Activated CD8-positive, alpha-beta T cell treated with anti-CD3 and anti-CD28 coated beads for 36 hours (primary cell): ENCODE measurements around the gene NBDY. TPM values are rescaled to one million over a fixed set of nuclear protein-coding genes. Genes with fewer than 3 reads are reported as not detected.

Experiments used
- ATAC-seq: fragments of 200-7000 bp; cut with Tn5 transposase; one replicate; pipeline ENCODE4 v1.10.0; 2021; ENCODE audit warnings: mild to moderate bottlenecking, moderate library complexity
- CTCF ChIA-PET: fragments of 350-600 bp; sonication (Branson Sonifier 250); formaldehyde crosslinking; loops from one replicate; lab custom pipeline; 2021; ENCODE audit warnings: antibody characterized with exemption; lab: Charles Lee
- POLR2A ChIA-PET: fragments of 350-600 bp; sonication (Branson Sonifier 250); formaldehyde crosslinking; loops from one replicate; lab custom pipeline; 2021; ENCODE audit warnings: antibody characterized with exemption; lab: Charles Lee
- DNase-seq: peaks from one replicate; pipeline ENCODE4 v3.0.0-alpha.2; 2020
- H3K27ac Mint-ChIP-seq: one replicate; pipeline ENCODE4 v1.8.0; 2021; ENCODE audit warnings: mild to moderate bottlenecking, mixed read lengths
- H3K27me3 Mint-ChIP-seq: one replicate; pipeline ENCODE4 v1.8.0; 2021; ENCODE audit warnings: mixed read lengths
- H3K36me3 Mint-ChIP-seq: one replicate; pipeline ENCODE4 v1.8.0; 2021; ENCODE audit warnings: low read depth, mixed read lengths
- H3K4me1 Mint-ChIP-seq: one replicate; pipeline ENCODE4 v1.8.0; 2021; ENCODE audit warnings: low read depth, mixed read lengths
- H3K4me3 Mint-ChIP-seq: one replicate; pipeline ENCODE4 v1.8.0; 2021; ENCODE audit warnings: mild to moderate bottlenecking, moderate library complexity, mixed read lengths
- H3K9me3 Mint-ChIP-seq: one replicate; pipeline ENCODE4 v1.8.0; 2021; ENCODE audit warnings: mixed read lengths
- intact Hi-C: fragments of 100-400 bp; cut with micrococcal nuclease; formaldehyde crosslinking; loops from one replicate; pipeline ENCODE4 v1.10.0; 2022
- total RNA-seq, 2 experiments: library from RNA; stranded (reverse); gene quantifications; one replicate each; pipeline ENCODE4 v1.2.3, GENCODE V29; 2021
- TF ChIP-seq, protein P1 (sequence below): fragments of 200-600 bp; IDR thresholded peaks from one replicate; pipeline ENCODE4 v1.8.0; 2022; ENCODE audit warnings: antibody characterized with exemption, mild to moderate bottlenecking

NBDY gene
- total RNA-seq, 2 experiments from 2014 or later, result 31.6 to 36.8 TPM

DNA sequence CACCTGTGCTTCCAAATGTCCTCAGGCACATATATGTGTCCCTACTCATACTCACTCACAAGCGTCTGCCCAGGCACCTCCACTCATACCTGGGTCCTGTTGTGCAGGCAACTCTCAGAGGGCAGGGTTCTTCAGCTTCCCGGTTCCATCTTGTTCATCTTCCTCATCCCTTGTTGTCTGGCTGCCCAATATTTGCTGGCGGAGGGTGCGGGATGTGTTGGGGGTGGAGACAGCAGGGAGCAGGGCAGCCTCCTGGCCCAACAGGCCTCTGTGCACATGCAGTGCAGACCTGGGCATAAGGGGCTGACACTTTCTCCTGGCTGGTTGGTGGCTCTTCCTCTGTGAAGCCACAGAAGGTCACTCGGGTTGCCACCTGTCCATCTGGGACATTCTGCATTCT is 32.1 kb downstream of the NBDY start:
- TF ChIP-seq, protein P1, sequence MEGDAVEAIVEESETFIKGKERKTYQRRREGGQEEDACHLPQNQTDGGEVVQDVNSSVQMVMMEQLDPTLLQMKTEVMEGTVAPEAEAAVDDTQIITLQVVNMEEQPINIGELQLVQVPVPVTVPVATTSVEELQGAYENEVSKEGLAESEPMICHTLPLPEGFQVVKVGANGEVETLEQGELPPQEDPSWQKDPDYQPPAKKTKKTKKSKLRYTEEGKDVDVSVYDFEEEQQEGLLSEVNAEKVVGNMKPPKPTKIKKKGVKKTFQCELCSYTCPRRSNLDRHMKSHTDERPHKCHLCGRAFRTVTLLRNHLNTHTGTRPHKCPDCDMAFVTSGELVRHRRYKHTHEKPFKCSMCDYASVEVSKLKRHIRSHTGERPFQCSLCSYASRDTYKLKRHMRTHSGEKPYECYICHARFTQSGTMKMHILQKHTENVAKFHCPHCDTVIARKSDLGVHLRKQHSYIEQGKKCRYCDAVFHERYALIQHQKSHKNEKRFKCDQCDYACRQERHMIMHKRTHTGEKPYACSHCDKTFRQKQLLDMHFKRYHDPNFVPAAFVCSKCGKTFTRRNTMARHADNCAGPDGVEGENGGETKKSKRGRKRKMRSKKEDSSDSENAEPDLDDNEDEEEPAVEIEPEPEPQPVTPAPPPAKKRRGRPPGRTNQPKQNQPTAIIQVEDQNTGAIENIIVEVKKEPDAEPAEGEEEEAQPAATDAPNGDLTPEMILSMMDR, result no peak
- intact Hi-C loops, result no loop called here
- Mint-ChIP-seq H3K36me3 (peaks cover 7% of the 10 kb centered on the region), H3K27me3 (no peaks in the 10 kb centered on the region), H3K9me3 (no peaks in the 10 kb centered on the region), H3K4me3 (no peak overlapping the region), H3K27ac (peak overlapping the region; percentile 94), H3K4me1 (peaks cover 59% of the 10 kb centered on the region)
- ATAC-seq (no peak), DNase-seq (no peak)
- ChIA-PET POLR2A (no interaction called here), CTCF (no interaction called here)

DNA sequence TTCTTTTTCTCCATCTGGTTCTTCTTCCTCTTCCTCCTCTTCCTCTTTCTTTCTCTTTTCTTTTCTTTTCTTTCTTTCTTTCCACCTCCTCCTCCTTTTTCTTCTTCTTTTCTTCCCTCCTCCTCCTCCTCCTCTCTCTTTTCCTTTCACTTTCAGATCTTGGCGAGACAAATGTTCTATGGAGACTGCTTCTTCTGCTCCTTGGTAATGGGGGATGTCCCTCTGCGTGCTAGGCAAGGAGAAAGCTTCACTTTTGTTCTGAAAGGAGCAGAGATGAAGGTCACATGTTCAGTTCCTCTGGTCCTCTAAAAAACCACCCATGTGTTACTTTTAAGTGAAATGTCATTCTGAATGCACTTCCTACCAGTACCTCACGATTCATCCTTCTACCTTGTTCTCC is 33.2 kb downstream of the NBDY start:
- intact Hi-C loops, result no loop called here
- Mint-ChIP-seq H3K4me1 (peaks cover 61% of the 10 kb centered on the region), H3K27me3 (no peaks in the 10 kb centered on the region), H3K9me3 (no peaks in the 10 kb centered on the region), H3K36me3 (peaks cover 10% of the 10 kb centered on the region), H3K27ac (peak overlapping the region; percentile 94), H3K4me3 (peak overlapping the region; percentile 64)
- TF ChIP-seq, protein P1, result no peak
- peak; percentile 33 for DNase-seq
- ChIA-PET CTCF (interaction anchor here (1.4 kb wide), 1 partner anchor 41 kb away, joined by 3 read pairs; no protein-coding TSS in a partner anchor), POLR2A (interaction anchor here (1.0 kb wide), 1 partner anchor 216 kb away, joined by 3 read pairs; no protein-coding TSS in a partner anchor)
- ATAC-seq, result peak; percentile 68

- CTCF ChIA-PET, result interaction anchor here (0.6 to 1.4 kb wide), 2 partner anchors 36 to 40 kb away, joined by 3 read pairs; no protein-coding TSS in a partner anchor
- peak overlapping the region; percentile 94 for H3K27ac Mint-ChIP-seq
- H3K27me3 Mint-ChIP-seq, result no peaks in the 10 kb centered on the region
- DNase-seq (no peak), ATAC-seq (peak; percentile 12)
- POLR2A ChIA-PET, result interaction anchor here (1.0 kb wide), 1 partner anchor 215 kb away, joined by 3 read pairs; no protein-coding TSS in a partner anchor
- TF ChIP-seq, protein P1, result no peak
- peaks cover 55% of the 10 kb centered on the region for H3K4me1 Mint-ChIP-seq
- no peaks in the 10 kb centered on the region for H3K9me3 Mint-ChIP-seq
- intact Hi-C loops, result no loop called here
- peaks cover 10% of the 10 kb centered on the region for H3K36me3 Mint-ChIP-seq
- H3K4me3 Mint-ChIP-seq, result peak overlapping the region; percentile 64
Observed at GRCh38 chrX:56762707-56763555, 33.9 kb downstream of the NBDY start.

DNA sequence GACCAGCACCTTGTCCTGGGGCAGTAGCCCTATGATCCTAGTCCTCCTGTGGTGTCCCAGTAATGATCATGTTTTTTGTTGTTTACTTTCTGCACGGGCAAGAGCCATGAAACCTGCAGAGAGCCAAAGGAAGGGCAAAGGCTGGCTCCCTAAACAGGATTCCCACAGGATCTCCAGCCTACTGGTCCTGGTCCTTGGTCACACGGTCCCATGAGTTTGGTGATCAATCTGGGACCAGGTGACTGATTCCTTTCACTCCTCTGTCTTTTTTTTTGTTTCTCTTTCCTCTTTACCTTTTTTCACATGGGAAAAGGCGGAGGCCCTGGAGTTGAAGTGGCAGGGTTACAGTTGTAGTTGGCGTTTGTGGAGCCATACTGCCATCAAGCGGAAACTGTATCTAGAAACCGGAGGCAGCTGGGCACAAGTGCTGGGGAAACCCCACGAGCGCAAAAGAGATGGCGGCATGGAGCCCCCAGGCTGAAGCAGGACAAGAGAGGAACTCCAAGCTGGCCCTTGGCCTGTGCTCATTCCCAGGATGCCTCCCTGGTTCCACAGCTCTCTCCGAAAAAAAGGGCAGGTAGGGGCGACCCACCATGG is 34.6 kb downstream of the NBDY start:
- ATAC-seq, result no peak
- CTCF ChIA-PET, result no interaction called here
- Mint-ChIP-seq H3K27me3 (no peaks in the 10 kb centered on the region), H3K36me3 (peaks cover 10% of the 10 kb centered on the region), H3K9me3 (no peaks in the 10 kb centered on the region), H3K4me1 (peaks cover 54% of the 10 kb centered on the region), H3K27ac (peak overlapping the region; percentile 94), H3K4me3 (no peak overlapping the region)
- DNase-seq, result no peak
- TF ChIP-seq, protein P1, result no peak
- POLR2A ChIA-PET, result interaction anchor here (1.0 kb wide), 1 partner anchor 310 kb away, joined by 3 read pairs; no protein-coding TSS in a partner anchor
- intact Hi-C loops, result no loop called here
